HEK293 (cell line): ENCODE data around the gene P2RX7.

Experiments
- CTCF ChIA-PET: fragments of 350-600 bp; formaldehyde crosslinking; extraction: SDS; loops from one replicate; lab custom pipeline; 2021; ENCODE audit warnings: antibody characterized with exemption; lab: Yijun Ruan, JAX
- POLR2A ChIA-PET: fragments of 300-600 bp; formaldehyde crosslinking; extraction: SDS; loops from one replicate; lab custom pipeline; 2020; ENCODE audit warnings: antibody characterized with exemption, inconsistent platforms; lab: Yijun Ruan, JAX
- H3K27ac ChIP-seq: fragments of 200-500 bp; sonication (Bioruptor generic); 2 replicates; pipeline ENCODE4 v1.5.1; 2014; ENCODE audit warnings: low read depth, low read length, control low read depth, inconsistent platforms; ENCODE audit errors: extremely low read depth
- H3K36me3 ChIP-seq, 2 experiments: fragments of 200-500 bp in 1 of 2; sonication (Bioruptor generic) in 1 of 2; 1 replicate in 1 of 2; 2 replicates in 1 of 2; pipeline ENCODE4 v1.5.1; 2014 to 2017; ENCODE audit warnings: inconsistent platforms in 2 of 2, low read length in 2 of 2; ENCODE audit not compliant: control insufficient read depth in 2 of 2, insufficient read depth in 1 of 2
- H3K4me1 ChIP-seq: fragments of 200-500 bp; sonication (Bioruptor generic); 2 replicates; pipeline ENCODE4 v1.5.1; 2014; ENCODE audit warnings: mild to moderate bottlenecking, low read length, inconsistent platforms; ENCODE audit not compliant: control insufficient read depth, insufficient read depth
- H3K4me3 ChIP-seq: 2 replicates; pipeline ENCODE4 v1.5.1; 2011; ENCODE audit warnings: low read depth, mild to moderate bottlenecking, control low read depth, low read length, moderate library complexity
- H3K9me3 ChIP-seq: fragments of 200-500 bp; sonication (Bioruptor generic); 2 replicates; pipeline ENCODE4 v1.5.1; 2014; ENCODE audit warnings: low read depth, low read length, inconsistent platforms; ENCODE audit not compliant: control insufficient read depth, insufficient read depth
- ELK4 ChIP-seq: IDR thresholded peaks from 2 replicates; pipeline ENCODE4 v1.6.1; 2011; ENCODE audit warnings: mild to moderate bottlenecking, low read depth, low read length, borderline replicate concordance
- GLIS2 ChIP-seq: fragments of 450-650 bp; formaldehyde crosslinking; IDR thresholded peaks from 2 replicates; pipeline ENCODE4 v1.5.1; 2016; ENCODE audit warnings: missing biosample characterization, missing genetic modification characterization
- HOXC10 ChIP-seq: sonication (generic); formaldehyde crosslinking; IDR thresholded peaks from 2 replicates; pipeline ENCODE4 v1.8.1; 2023; ENCODE audit warnings: mild to moderate bottlenecking, missing genetic modification reagents
- HOXD13 ChIP-seq: sonication (generic); formaldehyde crosslinking; IDR thresholded peaks from 2 replicates; pipeline ENCODE4 v1.8.0; 2022; ENCODE audit warnings: missing genetic modification reagents, borderline replicate concordance
- PATZ1 ChIP-seq: fragments of 450-650 bp; formaldehyde crosslinking; IDR thresholded peaks from 2 replicates; pipeline ENCODE4 v1.5.1; 2016; ENCODE audit warnings: missing biosample characterization, missing genetic modification characterization
- TCF7L2 ChIP-seq: IDR thresholded peaks from 2 replicates; pipeline ENCODE4 v1.6.1; 2011; ENCODE audit warnings: low read depth, mild to moderate bottlenecking, inconsistent platforms, low read length, moderate library complexity, borderline replicate concordance
- TRIM28 ChIP-seq: IDR thresholded peaks from 2 replicates; pipeline ENCODE4 v1.6.1; 2011; ENCODE audit warnings: low read length, control low read depth, borderline replicate concordance
- ZNF114 ChIP-seq: fragments of 450-650 bp; formaldehyde crosslinking; IDR thresholded peaks from 2 replicates; pipeline ENCODE4 v1.5.0; 2017; ENCODE audit warnings: missing biosample characterization, missing genetic modification characterization
- ZNF133 ChIP-seq: fragments of 450-650 bp; formaldehyde crosslinking; IDR thresholded peaks from 2 replicates; pipeline ENCODE4 v1.5.1; 2016; ENCODE audit warnings: missing biosample characterization, missing genetic modification characterization
- ZNF514 ChIP-seq: fragments of 450-650 bp; formaldehyde crosslinking; IDR thresholded peaks from 2 replicates; pipeline ENCODE4 v1.5.1; 2016; ENCODE audit warnings: missing biosample characterization, missing genetic modification characterization
- ZNF521 ChIP-seq: fragments of 450-650 bp; formaldehyde crosslinking; IDR thresholded peaks from 2 replicates; pipeline ENCODE4 v1.5.1; 2017; ENCODE audit warnings: missing biosample characterization, mild to moderate bottlenecking, missing genetic modification characterization
- ZSCAN30 ChIP-seq: fragments of 450-650 bp; IDR thresholded peaks from 2 replicates; pipeline ENCODE4 v1.5.1; 2018; ENCODE audit warnings: missing biosample characterization, mild to moderate bottlenecking, missing genetic modification characterization, moderate library complexity

P2RX7 gene

GRCh38 chr12:121135320-121135719 is 2.6 kb downstream of the P2RX7 start:
- no peak for TF ChIP-seq GLIS2 (tag by site-specific recombination)
- TF ChIP-seq PATZ1 (tag by site-specific recombination) = no peak
- TF ChIP-seq ZNF114 (tag by site-specific recombination) = no peak
- no peak for TF ChIP-seq ZNF521
- no peak for TF ChIP-seq TRIM28
- no peak for TF ChIP-seq ZNF133 (tag by site-specific recombination)
- POLR2A ChIA-PET = no interaction called here
- H3K36me3 ChIP-seq = no peaks in the 10 kb centered on the region
- CTCF ChIA-PET = no interaction called here
- no peak overlapping the region for H3K4me3 ChIP-seq
- no peaks in the 10 kb centered on the region for H3K4me1 ChIP-seq
- no peaks in the 10 kb centered on the region for H3K9me3 ChIP-seq
- no peak overlapping the region for H3K27ac ChIP-seq

GRCh38 chr12:121137512-121137911 is 4.8 kb downstream of the P2RX7 start:
- CTCF ChIA-PET = no interaction called here
- TF ChIP-seq HOXD13 (CRISPR knock-in tag) (no peak), ZSCAN30 (no peak)
- TF ChIP-seq, all 188 proteins: peak for 0
- Histone ChIP-seq H3K4me1 (no peaks in the 10 kb centered on the region), H3K9me3 (no peaks in the 10 kb centered on the region), H3K27ac (no peak overlapping the region), H3K4me3 (no peak overlapping the region), H3K36me3 (no peaks in the 10 kb centered on the region)
- POLR2A ChIA-PET = no interaction called here

- CTCF ChIA-PET = no interaction called here
- no peaks in the 10 kb centered on the region for H3K36me3 ChIP-seq
- no peak for TF ChIP-seq HOXC10 (CRISPR knock-in tag)
- TF ChIP-seq, all 188 proteins: peak for 0
- no peaks in the 10 kb centered on the region for H3K4me1 ChIP-seq
- no peaks in the 10 kb centered on the region for H3K9me3 ChIP-seq
- POLR2A ChIA-PET = no interaction called here
- no peak overlapping the region for H3K27ac ChIP-seq
- H3K4me3 ChIP-seq = no peak overlapping the region
Measured at GRCh38 chr12:121138284-121138683, 5.6 kb downstream of the P2RX7 start.

- TF ChIP-seq ELK4 (no peak), TCF7L2 (no peak), ZNF514 (no peak)
- TF ChIP-seq, all 188 proteins: peak for 0
- CTCF ChIA-PET = no interaction called here
- Histone ChIP-seq H3K9me3 (no peaks in the 10 kb centered on the region), H3K36me3 (no peaks in the 10 kb centered on the region), H3K4me3 (no peak overlapping the region), H3K27ac (no peak overlapping the region), H3K4me1 (no peaks in the 10 kb centered on the region)
- POLR2A ChIA-PET = no interaction called here
Measured at GRCh38 chr12:121139286-121139685, 6.6 kb downstream of the P2RX7 start.
